Measurements from ENCODE around the gene PTGR3. TPM values are rescaled to one million over a fixed set of nuclear protein-coding genes. Genes with fewer than 3 reads are reported as not detected.

Gene PTGR3
- total RNA-seq, 2 donors from 2014 or later, result 25.6 to 32.2 TPM

- no peak for DNase-seq (ENCODE audit: low spot score)
- no peak overlapping the region for H3K27ac ChIP-seq
- no peaks in the 10 kb centered on the region for H3K4me1 ChIP-seq (replicated peaks)
- no peaks in the 10 kb centered on the region for H3K9me3 ChIP-seq
- no peaks in the 10 kb centered on the region for H3K36me3 ChIP-seq
- no peaks in the 10 kb centered on the region for H3K27me3 ChIP-seq (replicated peaks; ENCODE audit: insufficient read depth)
- intact Hi-C loops (cut with DNase I), result no loop called here
- TF ChIP-seq POLR2AphosphoS5 (IDR thresholded peaks at IDR 0.05), result no peak
- TF ChIP-seq CTCF (IDR thresholded peaks at IDR 0.05), result no peak
- TF ChIP-seq POLR2A (IDR thresholded peaks at IDR 0.05), result no peak
- 66% methylated on average over 11 of the region's 11 CpGs for WGBS
- no peak overlapping the region for H3K4me3 ChIP-seq
Measured at GRCh38 chr18:75226286-75226955, 17.5 kb upstream of the PTGR3 start.

GRCh38 chr18:75223687-75224347, 14.9 kb upstream of the PTGR3 start:
- Histone ChIP-seq H3K4me3 (no peak overlapping the region), H3K27ac (no peak overlapping the region), H3K36me3 (no peaks in the 10 kb centered on the region), H3K4me1 (replicated peaks) (peaks cover 2% of the 10 kb centered on the region), H3K27me3 (replicated peaks; ENCODE audit: insufficient read depth) (no peaks in the 10 kb centered on the region), H3K9me3 (no peaks in the 10 kb centered on the region)
- DNase-seq (ENCODE audit: low spot score), result no peak
- intact Hi-C loops (cut with DNase I), result no loop called here
- 42% methylated on average over 9 of the region's 9 CpGs for WGBS
- TF ChIP-seq POLR2A (IDR thresholded peaks at IDR 0.05) (no peak), POLR2AphosphoS5 (IDR thresholded peaks at IDR 0.05) (no peak), CTCF (IDR thresholded peaks at IDR 0.05) (no peak)

- no peaks in the 10 kb centered on the region for H3K36me3 ChIP-seq
- no peak overlapping the region for H3K4me3 ChIP-seq
- 85% methylated on average over 10 of the region's 10 CpGs for WGBS
- no peaks in the 10 kb centered on the region for H3K9me3 ChIP-seq
- peaks cover 2% of the 10 kb centered on the region for H3K4me1 ChIP-seq (replicated peaks)
- H3K27ac ChIP-seq, result no peak overlapping the region
- TF ChIP-seq POLR2AphosphoS5 (IDR thresholded peaks at IDR 0.05) (no peak), POLR2A (IDR thresholded peaks at IDR 0.05) (no peak), CTCF (IDR thresholded peaks at IDR 0.05) (no peak)
- intact Hi-C loops (cut with DNase I), result no loop called here
- no peak for DNase-seq (ENCODE audit: low spot score)
- no peaks in the 10 kb centered on the region for H3K27me3 ChIP-seq (replicated peaks; ENCODE audit: insufficient read depth)
Measured at GRCh38 chr18:75222407-75222806, 13.5 kb upstream of the PTGR3 start.

- Histone ChIP-seq H3K36me3 (no peaks in the 10 kb centered on the region), H3K4me1 (replicated peaks) (peaks cover 2% of the 10 kb centered on the region), H3K27me3 (replicated peaks; ENCODE audit: insufficient read depth) (no peaks in the 10 kb centered on the region), H3K4me3 (no peak overlapping the region), H3K9me3 (no peaks in the 10 kb centered on the region), H3K27ac (no peak overlapping the region)
- intact Hi-C loops (cut with DNase I), result no loop called here
- TF ChIP-seq CTCF (IDR thresholded peaks at IDR 0.05), result no peak
- TF ChIP-seq POLR2AphosphoS5 (IDR thresholded peaks at IDR 0.05), result no peak
- TF ChIP-seq POLR2A (IDR thresholded peaks at IDR 0.05), result no peak
- DNase-seq (ENCODE audit: low spot score), result no peak
- WGBS, result 84% methylated on average over 7 of the region's 7 CpGs
Measured at GRCh38 chr18:75221897-75222296, 13.0 kb upstream of the PTGR3 start.

- intact Hi-C loops (cut with DNase I), result no loop called here
- no peaks in the 10 kb centered on the region for H3K36me3 ChIP-seq
- no peak overlapping the region for H3K4me3 ChIP-seq
- H3K27me3 ChIP-seq (replicated peaks; ENCODE audit: insufficient read depth), result no peaks in the 10 kb centered on the region
- no peak for DNase-seq (ENCODE audit: low spot score)
- no peak overlapping the region for H3K27ac ChIP-seq
- no peak for TF ChIP-seq POLR2AphosphoS5 (IDR thresholded peaks at IDR 0.05)
- TF ChIP-seq CTCF (IDR thresholded peaks at IDR 0.05), result no peak
- no peak for TF ChIP-seq POLR2A (IDR thresholded peaks at IDR 0.05)
- H3K4me1 ChIP-seq (replicated peaks), result peaks cover 2% of the 10 kb centered on the region
- H3K9me3 ChIP-seq, result no peaks in the 10 kb centered on the region
- WGBS, result 35% methylated on average over 1 of the region's 1 CpG
Measured at GRCh38 chr18:75221397-75221796, 12.5 kb upstream of the PTGR3 start.
